T-cell (primary cell): Measurements from ENCODE around the gene B3GALNT1. TPM values are rescaled to one million over a fixed set of nuclear protein-coding genes. Genes with fewer than 3 reads are reported as not detected.

ENCODE experiments used
- ATAC-seq, 4 experiments: fragments of 200-7000 bp in 3 of 4; fragments of 150-1000 bp in 1 of 4; cut with Tn5 transposase; replicated peaks in 1 of 4; 1 replicate in 3 of 4; 2 replicates in 1 of 4; pipeline ENCODE4 v1.10.0; 2021; ENCODE audit warnings: moderate library complexity in 3 of 4, mild to moderate bottlenecking in 2 of 4, moderate number of reproducible peaks in 1 of 4
- CTCF ChIA-PET, 2 donors: fragments of 300-600 bp; sonication (Branson Sonifier 250); formaldehyde crosslinking; loops; one replicate each; lab custom pipeline; 2022; ENCODE audit warnings: antibody characterized with exemption in 2 of 2; lab: Charles Lee
- POLR2A ChIA-PET, 2 donors: fragments of 300-600 bp; sonication (Branson Sonifier 250); formaldehyde crosslinking; loops; one replicate each; lab custom pipeline; 2022; ENCODE audit warnings: antibody characterized with exemption in 2 of 2; lab: Charles Lee
- DNase-seq, 35 experiments: peaks; one replicate each; pipeline versions ENCODE4 v3.0.0 to v3.0.0-alpha.2; 2013 to 2023
- H3K27ac ChIP-seq: one replicate; pipeline ENCODE4 v1.5.1; 2013; ENCODE audit warnings: low read length
- H3K27me3 ChIP-seq, 2 experiments: replicated peaks in 1 of 2; 1 replicate in 1 of 2; 2 replicates in 1 of 2; pipeline versions ENCODE4 v1.6.1 to v1.7.0; 2013; ENCODE audit warnings: low read length in 1 of 2, mixed read lengths in 1 of 2; ENCODE audit not compliant: control insufficient read depth in 2 of 2, insufficient read depth in 2 of 2; ENCODE audit errors: extremely low read depth in 1 of 2
- H3K36me3 ChIP-seq, 2 donors: 1 replicate in 1 of 2; 2 replicates in 1 of 2; pipeline versions ENCODE4 v1.6.1 to v1.7.0; 2013; ENCODE audit warnings: low read length in 1 of 2; ENCODE audit not compliant: control insufficient read depth in 2 of 2, insufficient read depth in 1 of 2; ENCODE audit errors: extremely low read depth in 1 of 2
- H3K4me1 ChIP-seq, 2 experiments: 1 replicate in 1 of 2; 2 replicates in 1 of 2; pipeline versions ENCODE4 v1.6.1 to v1.7.0; 2013; ENCODE audit warnings: low read length in 2 of 2, mixed read lengths in 1 of 2; ENCODE audit not compliant: insufficient read depth in 2 of 2, control insufficient read depth in 1 of 2; ENCODE audit errors: extremely low read depth in 1 of 2
- H3K4me3 ChIP-seq, 2 donors: 1 replicate in 1 of 2; 2 replicates in 1 of 2; pipeline versions ENCODE4 v1.5.1 to v1.7.0; 2013; ENCODE audit warnings: mild to moderate bottlenecking in 2 of 2, low read length in 1 of 2, moderate library complexity in 1 of 2; ENCODE audit not compliant: control insufficient read depth in 1 of 2; ENCODE audit errors: extremely low read depth in 1 of 2
- H3K9me3 ChIP-seq: 2 replicates; pipeline ENCODE4 v1.7.0; 2013
- H3K27ac Mint-ChIP-seq, 2 donors: one replicate each; pipeline ENCODE4 v1.8.0; 2020 to 2021; ENCODE audit warnings: mild to moderate bottlenecking in 2 of 2, mixed read lengths in 2 of 2
- H3K27me3 Mint-ChIP-seq, 2 donors: one replicate each; pipeline ENCODE4 v1.8.0; 2021 to 2022; ENCODE audit warnings: mixed read lengths in 2 of 2
- H3K36me3 Mint-ChIP-seq: one replicate; pipeline ENCODE4 v1.8.0; 2021; ENCODE audit warnings: mixed read lengths
- H3K4me1 Mint-ChIP-seq, 3 donors: one replicate each; pipeline ENCODE4 v1.8.0; 2020 to 2022; ENCODE audit warnings: mixed read lengths in 3 of 3, mild to moderate bottlenecking in 1 of 3
- H3K4me3 Mint-ChIP-seq, 3 donors: one replicate each; pipeline ENCODE4 v1.8.0; 2020 to 2022; ENCODE audit warnings: mild to moderate bottlenecking in 3 of 3, mixed read lengths in 3 of 3, moderate library complexity in 3 of 3
- H3K9me3 Mint-ChIP-seq, 3 donors: one replicate each; pipeline ENCODE4 v1.8.0; 2020 to 2022; ENCODE audit warnings: mixed read lengths in 3 of 3
- WGBS: methylation state at CpG from one replicate; pipeline ENCODE4 v1.1.5; 2013; ENCODE audit warnings: missing lambda C conversion rate; ENCODE audit not compliant: insufficient coverage; 5-methylcytosine and 5-hydroxymethylcytosine counted together
- total RNA-seq, 35 experiments: library from RNA in 6 of 35; stranded (reverse) in 6 of 35; fragments of 120-200 nt in 1 of 35; gene quantifications; one replicate each; pipeline versions ENCODE4 v1.2.1 to v1.2.4 and lab custom pipeline; 2013 to 2026

B3GALNT1 gene
- total RNA-seq, 5 donors from 2014 or later (not counting 1 experiment from before 2014, with no cell fraction given): 0.50 to 1.4 (median 0.60) TPM

GRCh38 chr3:161139686-161140085 is 34.5 kb upstream of the B3GALNT1 start:
- ATAC-seq: no peak
- no peak overlapping the region for H3K27ac ChIP-seq
- Mint-ChIP-seq H3K4me3 (no peak overlapping the region), H3K4me1 (no peaks in the 10 kb centered on the region), H3K36me3 (no peaks in the 10 kb centered on the region), H3K9me3 (peaks cover 0 to 3% (median 3%) of the 10 kb centered on the region in 3 donors), H3K27me3 (peaks cover 0 to 3% of the 10 kb centered on the region in 2 donors), H3K27ac (no peak overlapping the region)
- CTCF ChIA-PET: no interaction called here
- DNase-seq: no peak
- WGBS: 100% methylated on average over 1 of the region's 3 CpGs
- H3K36me3 ChIP-seq: no peaks in the 10 kb centered on the region
- H3K4me3 ChIP-seq: no peak overlapping the region
- peaks cover 0 to 4% of the 10 kb centered on the region in 2 experiments for H3K27me3 ChIP-seq
- no peaks in the 10 kb centered on the region for H3K4me1 ChIP-seq
- no peaks in the 10 kb centered on the region for H3K9me3 ChIP-seq
- POLR2A ChIA-PET: no interaction called here

- ChIA-PET CTCF (no interaction called here), POLR2A (no interaction called here)
- H3K27me3 Mint-ChIP-seq: peaks cover 0 to 3% of the 10 kb centered on the region in 2 donors
- Histone ChIP-seq H3K27me3 (peaks cover 0 to 4% of the 10 kb centered on the region in 2 experiments), H3K27ac (no peak overlapping the region), H3K9me3 (no peaks in the 10 kb centered on the region), H3K4me3 (no peak overlapping the region), H3K4me1 (no peaks in the 10 kb centered on the region), H3K36me3 (no peaks in the 10 kb centered on the region)
- H3K9me3 Mint-ChIP-seq: no peaks in the 10 kb centered on the region
- ATAC-seq (no peak), DNase-seq (no peak)
- WGBS: 100% methylated on average over 1 of the region's 2 CpGs
- no peaks in the 10 kb centered on the region for H3K4me1 Mint-ChIP-seq
- no peak overlapping the region for H3K27ac Mint-ChIP-seq
- no peaks in the 10 kb centered on the region for H3K36me3 Mint-ChIP-seq
- H3K4me3 Mint-ChIP-seq: no peak overlapping the region
Observed at GRCh38 chr3:161137260-161137659, 32.1 kb upstream of the B3GALNT1 start.

- no CpG with 5 or more reads among the region's 1 CpG for WGBS
- H3K27me3 Mint-ChIP-seq: no peaks in the 10 kb centered on the region
- ChIA-PET POLR2A (interaction anchor here in 1 of 2 donors (0.7 kb wide), 1 partner anchor 227 kb away, joined by 3 read pairs; no protein-coding TSS in a partner anchor), CTCF (no interaction called here)
- no peak for ATAC-seq
- no peaks in the 10 kb centered on the region for H3K4me1 Mint-ChIP-seq
- H3K27me3 ChIP-seq: no peaks in the 10 kb centered on the region
- H3K9me3 ChIP-seq: no peaks in the 10 kb centered on the region
- H3K4me1 ChIP-seq: no peaks in the 10 kb centered on the region
- no peaks in the 10 kb centered on the region for H3K36me3 ChIP-seq
- no peaks in the 10 kb centered on the region for H3K36me3 Mint-ChIP-seq
- DNase-seq: no peak
- no peak overlapping the region for H3K4me3 Mint-ChIP-seq
- no peak overlapping the region for H3K4me3 ChIP-seq
- H3K9me3 Mint-ChIP-seq: no peaks in the 10 kb centered on the region
- no peak overlapping the region for H3K27ac ChIP-seq
- H3K27ac Mint-ChIP-seq: no peak overlapping the region
Observed at GRCh38 chr3:161132391-161132790, 27.2 kb upstream of the B3GALNT1 start.

DNA sequence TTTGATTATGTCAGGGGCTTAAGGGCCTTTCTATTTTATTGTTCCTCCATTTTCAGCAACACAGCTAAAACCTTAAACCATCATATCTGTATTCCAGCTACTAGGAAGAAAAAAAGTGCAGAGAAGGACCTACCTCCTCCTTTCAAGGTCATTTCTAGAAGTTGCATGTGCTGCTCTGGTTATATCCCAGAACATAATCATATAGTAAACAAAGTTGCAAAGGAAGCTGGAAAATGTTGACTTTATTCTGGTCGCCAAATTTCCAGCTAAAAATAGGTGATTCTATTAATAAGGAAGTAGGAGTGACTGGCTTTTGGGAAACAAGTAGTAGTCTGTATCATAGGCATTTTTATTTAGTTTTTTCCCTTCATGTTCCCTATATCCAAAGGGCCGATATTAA is 21.3 kb upstream of the B3GALNT1 start:
- DNase-seq (no peak), ATAC-seq (no peak)
- H3K4me1 Mint-ChIP-seq: no peaks in the 10 kb centered on the region
- no peaks in the 10 kb centered on the region for H3K36me3 Mint-ChIP-seq
- H3K27me3 Mint-ChIP-seq: peaks cover 3 to 7% of the 10 kb centered on the region in 2 donors
- WGBS: no CpG with 5 or more reads among the region's 2 CpGs
- Histone ChIP-seq H3K36me3 (no peaks in the 10 kb centered on the region), H3K9me3 (no peaks in the 10 kb centered on the region), H3K27me3 (no peaks in the 10 kb centered on the region), H3K4me3 (no peak overlapping the region), H3K27ac (no peak overlapping the region), H3K4me1 (no peaks in the 10 kb centered on the region)
- peaks cover 8 to 18% (median 15%) of the 10 kb centered on the region in 3 donors for H3K9me3 Mint-ChIP-seq
- ChIA-PET POLR2A (no interaction called here), CTCF (no interaction called here)
- no peak overlapping the region for H3K4me3 Mint-ChIP-seq
- no peak overlapping the region for H3K27ac Mint-ChIP-seq

GRCh38 chr3:161117646-161118045 is 12.5 kb upstream of the B3GALNT1 start:
- no peaks in the 10 kb centered on the region for H3K9me3 ChIP-seq
- H3K36me3 Mint-ChIP-seq: peaks cover 7% of the 10 kb centered on the region
- ChIA-PET CTCF (no interaction called here), POLR2A (no interaction called here)
- no peak for ATAC-seq
- no peaks in the 10 kb centered on the region for H3K4me1 ChIP-seq
- H3K27me3 Mint-ChIP-seq: peaks cover 8 to 19% of the 10 kb centered on the region in 2 donors
- H3K9me3 Mint-ChIP-seq: peaks cover 16 to 36% (median 23%) of the 10 kb centered on the region in 3 donors
- peaks cover 0 to 7% of the 10 kb centered on the region in 2 experiments for H3K27me3 ChIP-seq
- no peak overlapping the region for H3K4me3 ChIP-seq
- H3K4me3 Mint-ChIP-seq: no peak overlapping the region
- no peak for DNase-seq
- H3K27ac Mint-ChIP-seq: no peak overlapping the region
- H3K4me1 Mint-ChIP-seq: no peaks in the 10 kb centered on the region
- H3K36me3 ChIP-seq: no peaks in the 10 kb centered on the region
- H3K27ac ChIP-seq: no peak overlapping the region
- WGBS: no CpG with 5 or more reads among the region's 3 CpGs

GRCh38 chr3:161108840-161109239 is 3.7 kb upstream of the B3GALNT1 start:
- Histone ChIP-seq H3K9me3 (no peaks in the 10 kb centered on the region), H3K4me1 (peaks cover 0 to 8% of the 10 kb centered on the region in 2 experiments), H3K27me3 (peaks cover 0 to 15% of the 10 kb centered on the region in 2 experiments), H3K36me3 (no peaks in the 10 kb centered on the region), H3K4me3 (no peak overlapping the region), H3K27ac (no peak overlapping the region)
- Mint-ChIP-seq H3K9me3 (no peaks in the 10 kb centered on the region), H3K4me1 (peaks cover 6 to 12% (median 7%) of the 10 kb centered on the region in 3 donors), H3K36me3 (no peaks in the 10 kb centered on the region), H3K27ac (no peak overlapping the region), H3K4me3 (no peak overlapping the region), H3K27me3 (peaks cover 19 to 37% of the 10 kb centered on the region in 2 donors)
- DNase-seq (no peak), ATAC-seq (no peak)
- ChIA-PET CTCF (no interaction called here), POLR2A (no interaction called here)
- WGBS: no CpG with 5 or more reads among the region's 1 CpG
